Epithelial cell of esophagus (primary cell): ENCODE measurements around the gene TUFT1.
"Not testable (repeated sequence)": the region's sequence is repeated elsewhere in the genome, so short reads cannot be mapped to it uniquely, and the experiment has no call there.

Experiments
- DNase-seq: peaks from one replicate; pipeline ENCODE4 v3.0.0; 2010; ENCODE audit warnings: low read depth
- H3K4me3 ChIP-seq: 2 replicates; pipeline ENCODE4 v1.5.1; 2011; ENCODE audit warnings: mild to moderate bottlenecking, low read length, control low read depth
- CTCF ChIP-seq: IDR thresholded peaks from 2 replicates; pipeline ENCODE4 v1.5.1; 2011; ENCODE audit warnings: low read depth, mild to moderate bottlenecking, low read length, control low read depth, inconsistent platforms; ENCODE audit not compliant: insufficient read depth; ENCODE audit errors: missing control alignments

Gene TUFT1

GRCh38 chr1:151516031-151516511, 24.0 kb upstream of the TUFT1 start:
- TF ChIP-seq CTCF: no peak

GRCh38 chr1:151518431-151518830, 21.7 kb upstream of the TUFT1 start:
- TF ChIP-seq CTCF: no peak
- H3K4me3 ChIP-seq: no peak overlapping the region
- no peak for DNase-seq

More at GRCh38 chr1:151516031-151516511, 24.0 kb upstream of the TUFT1 start:
- H3K4me3 ChIP-seq: no peak overlapping the region
- peak; percentile 54 for DNase-seq

GRCh38 chr1:151518936-151519335, 21.2 kb upstream of the TUFT1 start:
- DNase-seq: no peak
- no peak for TF ChIP-seq CTCF
- no peak overlapping the region for H3K4me3 ChIP-seq

- no peak for DNase-seq
- H3K4me3 ChIP-seq: no peak overlapping the region
- no peak for TF ChIP-seq CTCF
Observed at GRCh38 chr1:151519667-151520066, 20.4 kb upstream of the TUFT1 start.

- H3K4me3 ChIP-seq: no peak overlapping the region
- TF ChIP-seq CTCF: no peak
- DNase-seq: no peak
Observed at GRCh38 chr1:151520359-151520758, 19.8 kb upstream of the TUFT1 start.

GRCh38 chr1:151522427-151522826, 17.7 kb upstream of the TUFT1 start:
- not testable (repeated sequence) for H3K4me3 ChIP-seq, DNase-seq

- no peak for TF ChIP-seq CTCF
- DNase-seq: no peak
- H3K4me3 ChIP-seq: no peak overlapping the region
Observed at GRCh38 chr1:151523326-151523725, 16.8 kb upstream of the TUFT1 start.
